Measurements from ENCODE around the gene SPDYE18.
"Not testable (repeated sequence)": the region's sequence is repeated elsewhere in the genome, so short reads cannot be mapped to it uniquely, and the experiment has no call there.

The SPDYE18 gene

GRCh38 chr7:77062557-77062956, at the start of gene SPDYE18:
TSS of gene SPDYE18 (minus strand) at chr7:77062558. CDS start at chr7:77060512, 2,046 bp downstream.
- not testable (repeated sequence) for H3K27me3 ChIP-seq; H3K4me3 ChIP-seq (ENCODE audit: low read depth in 1 of 2, low read length in 1 of 2); H3K27ac ChIP-seq; H3K9me3 ChIP-seq; H3K36me3 ChIP-seq; H3K4me1 ChIP-seq (ENCODE audit: control insufficient read depth in 1 of 2, insufficient read depth in 1 of 2, low read depth in 1 of 2, low read length in 1 of 2)

- H3K9me3 ChIP-seq; H3K4me3 ChIP-seq (ENCODE audit: low read depth in 1 of 2, low read length in 1 of 2); H3K27me3 ChIP-seq; H3K27ac ChIP-seq; H3K4me1 ChIP-seq (ENCODE audit: control insufficient read depth in 1 of 2, insufficient read depth in 1 of 2, low read depth in 1 of 2, low read length in 1 of 2): not testable (repeated sequence)
- peaks cover 18% of the 10 kb centered on the region for H3K36me3 ChIP-seq
Observed at GRCh38 chr7:77108362-77108761, 46.0 kb upstream of the SPDYE18 start.

DNA sequence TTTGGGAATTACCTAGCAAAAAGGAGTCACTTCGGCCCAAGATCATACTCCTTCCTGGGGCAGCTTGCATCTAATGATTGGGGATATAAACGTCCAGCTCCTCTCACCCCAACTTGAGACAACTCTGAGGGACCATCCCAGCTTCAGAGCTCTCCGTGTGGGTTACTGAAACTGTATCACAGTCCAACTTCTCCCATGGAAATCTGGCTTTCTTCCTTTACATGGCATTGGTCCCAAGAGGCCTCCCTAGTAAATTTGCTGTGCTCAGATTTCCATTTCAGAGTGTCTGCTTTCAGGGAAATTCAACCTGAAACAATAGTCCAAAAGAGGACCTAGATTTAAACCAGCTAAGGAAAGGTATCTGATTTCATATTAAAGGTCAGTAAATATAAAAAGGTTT, 45.3 kb upstream of the SPDYE18 start:
- not testable (repeated sequence) for H3K9me3 ChIP-seq; H3K27ac ChIP-seq; H3K27me3 ChIP-seq; H3K4me1 ChIP-seq (ENCODE audit: control insufficient read depth in 1 of 2, insufficient read depth in 1 of 2, low read depth in 1 of 2, low read length in 1 of 2); H3K4me3 ChIP-seq (ENCODE audit: low read depth in 1 of 2, low read length in 1 of 2)
- peaks cover 18% of the 10 kb centered on the region for H3K36me3 ChIP-seq

- H3K9me3 ChIP-seq; H3K4me3 ChIP-seq (ENCODE audit: low read depth in 1 of 2, low read length in 1 of 2); H3K27ac ChIP-seq; H3K4me1 ChIP-seq (ENCODE audit: control insufficient read depth in 1 of 2, insufficient read depth in 1 of 2, low read depth in 1 of 2, low read length in 1 of 2); H3K27me3 ChIP-seq: not testable (repeated sequence)
- H3K36me3 ChIP-seq: peaks cover 18% of the 10 kb centered on the region
Observed at GRCh38 chr7:77105904-77106303, 43.5 kb upstream of the SPDYE18 start.

DNA sequence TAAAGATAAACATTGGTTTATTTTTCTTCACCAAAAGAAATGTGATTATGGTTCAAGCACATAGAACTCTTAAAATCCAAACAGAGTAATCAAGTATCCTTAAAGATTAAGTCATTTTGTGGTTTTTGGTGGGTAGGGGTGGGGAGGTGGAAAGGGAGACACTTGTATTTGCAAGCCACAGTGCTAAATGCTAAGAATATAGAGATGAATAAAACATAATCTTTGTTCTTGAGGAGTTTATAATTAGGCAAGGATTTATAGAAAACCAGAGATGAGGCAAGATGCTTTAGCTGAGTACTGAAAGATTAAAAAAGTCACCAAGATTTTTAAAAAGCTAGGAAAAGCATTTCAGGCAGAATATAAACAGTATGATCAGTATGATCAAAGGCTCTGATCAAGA, 40.3 kb upstream of the SPDYE18 start:
- not testable (repeated sequence) for H3K4me1 ChIP-seq (ENCODE audit: control insufficient read depth in 1 of 2, insufficient read depth in 1 of 2, low read depth in 1 of 2, low read length in 1 of 2); H3K4me3 ChIP-seq (ENCODE audit: low read depth in 1 of 2, low read length in 1 of 2); H3K27ac ChIP-seq; H3K27me3 ChIP-seq; H3K36me3 ChIP-seq; H3K9me3 ChIP-seq

GRCh38 chr7:77101187-77101586, 38.8 kb upstream of the SPDYE18 start:
- not testable (repeated sequence) for H3K27ac ChIP-seq; H3K36me3 ChIP-seq; H3K27me3 ChIP-seq; H3K9me3 ChIP-seq; H3K4me3 ChIP-seq (ENCODE audit: low read depth in 1 of 2, low read length in 1 of 2); H3K4me1 ChIP-seq (ENCODE audit: control insufficient read depth in 1 of 2, insufficient read depth in 1 of 2, low read depth in 1 of 2, low read length in 1 of 2)

- not testable (repeated sequence) for H3K27me3 ChIP-seq; H3K4me1 ChIP-seq (ENCODE audit: control insufficient read depth in 1 of 2, insufficient read depth in 1 of 2, low read depth in 1 of 2, low read length in 1 of 2); H3K36me3 ChIP-seq; H3K4me3 ChIP-seq (ENCODE audit: low read depth in 1 of 2, low read length in 1 of 2); H3K27ac ChIP-seq; H3K9me3 ChIP-seq
Observed at GRCh38 chr7:77100501-77100900, 38.1 kb upstream of the SPDYE18 start.

DNA sequence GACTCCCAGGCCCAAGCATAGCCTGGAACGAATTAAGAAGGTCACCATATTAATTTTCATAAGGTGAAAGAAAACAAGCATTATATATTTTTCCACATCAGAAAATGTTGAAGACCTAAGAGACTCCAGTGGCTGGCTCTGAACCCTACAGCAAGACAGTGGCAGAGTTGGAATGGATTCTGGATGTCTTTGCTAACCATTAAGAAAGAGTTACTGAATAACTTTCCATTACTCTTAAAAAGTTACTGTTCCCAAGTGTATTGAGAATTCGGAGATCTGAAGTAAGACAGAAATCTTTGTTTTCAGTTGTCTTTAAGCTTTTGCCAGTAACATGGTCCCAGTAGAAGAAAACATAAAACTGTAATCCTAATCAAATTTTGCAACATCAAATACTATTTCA, 29.9 kb upstream of the SPDYE18 start:
- H3K36me3 ChIP-seq; H3K9me3 ChIP-seq; H3K27ac ChIP-seq; H3K4me3 ChIP-seq (ENCODE audit: low read depth in 1 of 2, low read length in 1 of 2); H3K27me3 ChIP-seq; H3K4me1 ChIP-seq (ENCODE audit: control insufficient read depth in 1 of 2, insufficient read depth in 1 of 2, low read depth in 1 of 2, low read length in 1 of 2): not testable (repeated sequence)

DNA sequence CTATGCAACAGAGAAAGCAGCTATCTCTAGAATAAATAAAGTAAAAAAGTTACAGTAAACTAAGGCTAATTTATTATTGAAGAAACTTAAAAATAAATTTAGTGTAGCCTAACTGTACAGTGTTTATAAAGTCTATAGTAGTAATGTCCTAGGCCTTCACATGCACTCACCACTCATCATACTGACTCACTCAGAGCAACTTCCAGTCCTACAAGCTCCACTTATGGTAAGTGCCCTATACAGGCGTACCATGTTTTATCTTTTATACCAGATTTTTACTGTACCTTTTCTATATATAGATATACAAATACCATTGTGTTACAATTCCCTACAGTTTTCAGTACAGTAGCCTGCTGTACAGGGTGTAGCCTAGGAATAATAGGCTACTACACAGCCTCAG, 19.8 kb upstream of the SPDYE18 start:
- not testable (repeated sequence) for H3K9me3 ChIP-seq; H3K4me3 ChIP-seq (ENCODE audit: low read depth in 1 of 2, low read length in 1 of 2); H3K36me3 ChIP-seq; H3K27ac ChIP-seq; H3K4me1 ChIP-seq (ENCODE audit: control insufficient read depth in 1 of 2, insufficient read depth in 1 of 2, low read depth in 1 of 2, low read length in 1 of 2); H3K27me3 ChIP-seq

- not testable (repeated sequence) for H3K36me3 ChIP-seq; H3K4me1 ChIP-seq (ENCODE audit: control insufficient read depth in 1 of 2, insufficient read depth in 1 of 2, low read depth in 1 of 2, low read length in 1 of 2); H3K27me3 ChIP-seq; H3K4me3 ChIP-seq (ENCODE audit: low read depth in 1 of 2, low read length in 1 of 2); H3K27ac ChIP-seq; H3K9me3 ChIP-seq
Observed at GRCh38 chr7:77080236-77080635, 17.9 kb upstream of the SPDYE18 start.

DNA sequence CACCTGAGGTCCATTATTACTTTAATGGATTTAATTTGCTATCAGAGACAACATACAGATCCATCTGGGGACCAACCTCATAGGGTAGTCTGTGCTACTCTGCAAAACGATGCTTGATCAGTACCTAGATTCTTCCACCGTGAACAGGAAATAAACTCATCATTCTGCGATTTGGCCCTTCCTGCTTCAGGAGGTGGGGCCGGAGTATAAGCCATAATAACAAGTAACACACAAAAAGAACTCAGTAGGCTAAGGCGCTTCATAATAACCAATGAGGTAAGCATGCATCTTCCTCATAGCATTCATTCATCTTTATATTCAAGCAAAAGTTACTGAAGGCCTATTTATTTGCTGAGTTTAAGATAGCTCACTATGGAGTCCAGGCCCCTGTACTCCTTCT, 17.3 kb upstream of the SPDYE18 start:
- H3K9me3 ChIP-seq; H3K27ac ChIP-seq; H3K4me3 ChIP-seq (ENCODE audit: low read depth in 1 of 2, low read length in 1 of 2); H3K4me1 ChIP-seq (ENCODE audit: control insufficient read depth in 1 of 2, insufficient read depth in 1 of 2, low read depth in 1 of 2, low read length in 1 of 2); H3K36me3 ChIP-seq; H3K27me3 ChIP-seq: not testable (repeated sequence)

- H3K4me3 ChIP-seq (ENCODE audit: low read depth in 1 of 2, low read length in 1 of 2); H3K4me1 ChIP-seq (ENCODE audit: control insufficient read depth in 1 of 2, insufficient read depth in 1 of 2, low read depth in 1 of 2, low read length in 1 of 2); H3K27ac ChIP-seq; H3K36me3 ChIP-seq; H3K9me3 ChIP-seq; H3K27me3 ChIP-seq: not testable (repeated sequence)
Observed at GRCh38 chr7:77079112-77079511, 16.8 kb upstream of the SPDYE18 start.

- H3K27ac ChIP-seq; H3K9me3 ChIP-seq; H3K36me3 ChIP-seq; H3K4me3 ChIP-seq (ENCODE audit: low read depth in 1 of 2, low read length in 1 of 2); H3K27me3 ChIP-seq; H3K4me1 ChIP-seq (ENCODE audit: control insufficient read depth in 1 of 2, insufficient read depth in 1 of 2, low read depth in 1 of 2, low read length in 1 of 2): not testable (repeated sequence)
Observed at GRCh38 chr7:77077060-77077459, 14.7 kb upstream of the SPDYE18 start.

- H3K36me3 ChIP-seq; H3K9me3 ChIP-seq; H3K27ac ChIP-seq; H3K4me1 ChIP-seq (ENCODE audit: control insufficient read depth in 1 of 2, insufficient read depth in 1 of 2, low read depth in 1 of 2, low read length in 1 of 2); H3K4me3 ChIP-seq (ENCODE audit: low read depth in 1 of 2, low read length in 1 of 2); H3K27me3 ChIP-seq: not testable (repeated sequence)
Observed at GRCh38 chr7:77074786-77075396, 12.5 kb upstream of the SPDYE18 start.

DNA sequence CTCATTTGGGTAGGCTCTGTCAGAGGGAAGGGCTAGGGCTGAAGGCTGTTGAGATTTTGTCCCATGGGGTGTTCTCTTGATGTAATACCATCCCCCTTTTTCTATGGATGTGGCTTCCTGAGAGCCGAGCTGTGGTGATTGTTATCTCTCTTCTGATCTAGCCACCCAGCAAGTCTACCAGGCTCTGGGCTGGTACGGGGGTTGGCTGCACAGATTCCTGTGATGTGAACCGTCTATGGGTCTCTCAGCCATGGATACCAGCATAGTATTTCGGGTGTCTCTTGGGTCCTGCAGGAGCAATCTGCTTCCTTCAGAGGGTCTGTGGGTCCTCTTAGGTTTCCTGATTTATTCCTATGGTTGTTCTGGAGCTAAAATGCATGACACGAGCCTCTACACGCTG, 8.8 kb upstream of the SPDYE18 start:
- not testable (repeated sequence) for H3K27me3 ChIP-seq; H3K4me3 ChIP-seq (ENCODE audit: low read depth in 1 of 2, low read length in 1 of 2); H3K36me3 ChIP-seq; H3K4me1 ChIP-seq (ENCODE audit: control insufficient read depth in 1 of 2, insufficient read depth in 1 of 2, low read depth in 1 of 2, low read length in 1 of 2); H3K9me3 ChIP-seq; H3K27ac ChIP-seq
